ENCODE data around the gene BPGM.

BPGM gene

DNA sequence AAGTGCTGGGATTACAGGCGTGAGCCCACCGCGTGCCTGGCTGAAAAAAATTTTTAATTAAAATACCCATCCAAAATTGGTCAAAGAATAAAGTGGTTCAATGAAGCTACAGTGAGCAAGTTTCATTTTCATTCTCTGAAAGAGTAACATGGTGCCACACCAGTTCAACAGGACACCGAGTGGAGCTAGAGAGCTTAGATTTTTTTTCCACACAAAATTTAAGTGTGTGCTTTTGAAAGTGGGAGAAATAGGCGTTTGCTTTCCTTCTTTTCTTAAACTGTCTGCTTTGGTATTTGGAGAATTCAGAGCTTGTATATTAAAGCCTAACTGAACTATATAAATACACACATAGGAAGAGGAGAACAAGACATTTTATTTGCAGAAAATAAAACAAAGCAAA lies 43.4 kb downstream of the BPGM start:
- no peaks in the 10 kb centered on the region for H3K9me3 ChIP-seq (ENCODE audit: control insufficient read depth, insufficient read depth, low read depth, low read length)
- CTCF ChIA-PET: interaction anchor here (0.6 to 5.2 kb wide), 22 partner anchors 12 to 646 kb away, joined by 3 to 36 read pairs (median 4); partner anchors contain the start of gene CYREN
- H3K4me3 ChIP-seq (ENCODE audit: low read depth, low read length): no peak overlapping the region
- no peaks in the 10 kb centered on the region for H3K4me1 ChIP-seq (ENCODE audit: control insufficient read depth, insufficient read depth, low read length)
- no peak overlapping the region for H3K27ac ChIP-seq (ENCODE audit: extremely low read depth, low read depth, low read length)
- TF ChIP-seq, protein P1, sequence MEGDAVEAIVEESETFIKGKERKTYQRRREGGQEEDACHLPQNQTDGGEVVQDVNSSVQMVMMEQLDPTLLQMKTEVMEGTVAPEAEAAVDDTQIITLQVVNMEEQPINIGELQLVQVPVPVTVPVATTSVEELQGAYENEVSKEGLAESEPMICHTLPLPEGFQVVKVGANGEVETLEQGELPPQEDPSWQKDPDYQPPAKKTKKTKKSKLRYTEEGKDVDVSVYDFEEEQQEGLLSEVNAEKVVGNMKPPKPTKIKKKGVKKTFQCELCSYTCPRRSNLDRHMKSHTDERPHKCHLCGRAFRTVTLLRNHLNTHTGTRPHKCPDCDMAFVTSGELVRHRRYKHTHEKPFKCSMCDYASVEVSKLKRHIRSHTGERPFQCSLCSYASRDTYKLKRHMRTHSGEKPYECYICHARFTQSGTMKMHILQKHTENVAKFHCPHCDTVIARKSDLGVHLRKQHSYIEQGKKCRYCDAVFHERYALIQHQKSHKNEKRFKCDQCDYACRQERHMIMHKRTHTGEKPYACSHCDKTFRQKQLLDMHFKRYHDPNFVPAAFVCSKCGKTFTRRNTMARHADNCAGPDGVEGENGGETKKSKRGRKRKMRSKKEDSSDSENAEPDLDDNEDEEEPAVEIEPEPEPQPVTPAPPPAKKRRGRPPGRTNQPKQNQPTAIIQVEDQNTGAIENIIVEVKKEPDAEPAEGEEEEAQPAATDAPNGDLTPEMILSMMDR (tag by site-specific recombination; IDR thresholded peaks at IDR 0.05): 0 out of 2 replicates have a peak, but pooled peaks have one; percentile 26
- TF ChIP-seq ZNF514 (tag by site-specific recombination; IDR thresholded peaks at IDR 0.05) (no peak), ZNF654 (tag by site-specific recombination; IDR thresholded peaks at IDR 0.05; ENCODE audit: low read depth) (peak; percentile 30; the same call in 1 of the 2 replicates)
- POLR2A ChIA-PET: interaction anchor here (1.6 kb wide), 1 partner anchor 43 kb away, joined by 5 read pairs; the partner anchor contains the start of gene BPGM
- H3K36me3 ChIP-seq (ENCODE audit: control insufficient read depth in 2 of 2, insufficient read depth in 1 of 2, low read length in 2 of 2): no peaks in the 10 kb centered on the region

DNA sequence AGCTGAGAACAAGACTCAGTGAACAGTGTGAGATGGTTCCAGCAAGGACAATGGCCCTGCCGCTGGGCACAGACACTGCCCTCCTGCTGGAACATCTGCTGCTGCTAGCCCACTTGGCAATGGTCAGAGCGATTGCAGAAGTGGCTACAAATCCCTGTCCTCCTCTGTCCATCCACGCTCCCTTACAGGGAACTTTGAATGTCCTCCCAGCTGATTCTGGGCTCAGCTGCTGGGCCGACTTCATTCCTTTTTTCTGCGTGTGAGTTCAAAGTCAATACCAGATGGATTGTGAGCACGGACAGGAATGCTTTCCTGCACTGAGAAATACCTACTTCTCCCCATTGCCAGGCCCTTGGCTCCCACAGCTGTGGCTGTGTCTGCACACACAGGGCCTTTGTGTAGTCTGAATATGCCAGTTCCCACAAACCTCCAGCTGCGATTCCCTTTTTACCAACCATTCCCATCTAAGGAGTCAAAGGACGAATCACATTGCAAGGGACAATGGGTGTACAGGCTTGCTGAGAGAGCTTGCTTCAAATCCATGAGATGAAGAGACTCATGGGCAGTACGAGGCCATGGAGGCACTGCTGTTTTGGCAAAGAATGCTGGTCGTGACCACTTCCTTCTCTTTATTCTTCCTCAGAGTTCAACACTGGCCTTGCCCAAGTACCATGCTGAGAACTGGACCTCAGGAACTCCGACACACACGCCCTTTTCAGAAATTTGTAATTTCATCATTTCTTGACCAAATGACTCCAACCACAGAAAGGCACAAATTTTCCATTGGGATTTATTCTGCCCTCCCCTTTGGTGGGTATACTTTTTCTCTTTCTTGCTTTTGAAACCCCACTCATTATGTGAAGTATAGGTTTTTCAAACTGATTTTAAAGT lies 44.2 kb downstream of the BPGM start:
- Histone ChIP-seq H3K27ac (ENCODE audit: extremely low read depth, low read depth, low read length) (no peak overlapping the region), H3K36me3 (ENCODE audit: control insufficient read depth in 2 of 2, insufficient read depth in 1 of 2, low read length in 2 of 2) (no peaks in the 10 kb centered on the region), H3K4me1 (ENCODE audit: control insufficient read depth, insufficient read depth, low read length) (no peaks in the 10 kb centered on the region), H3K9me3 (ENCODE audit: control insufficient read depth, insufficient read depth, low read depth, low read length) (no peaks in the 10 kb centered on the region), H3K4me3 (ENCODE audit: low read depth, low read length) (no peak overlapping the region)
- TF ChIP-seq ZNF132 (tag by site-specific recombination; IDR thresholded peaks at IDR 0.05; ENCODE audit: borderline replicate concordance) (no peak), ZNF16 (tag by site-specific recombination; IDR thresholded peaks at IDR 0.05; ENCODE audit: low read depth) (no peak), GFI1B (tag by site-specific recombination; IDR thresholded peaks at IDR 0.05) (no peak)
- ChIA-PET CTCF (interaction anchor here (0.6 to 5.2 kb wide), 21 partner anchors 10 to 645 kb away, joined by 3 to 36 read pairs (median 4); no protein-coding TSS in a partner anchor), POLR2A (interaction anchor here (1.6 kb wide), 1 partner anchor 44 kb away, joined by 5 read pairs; the partner anchor contains the start of gene BPGM)

DNA sequence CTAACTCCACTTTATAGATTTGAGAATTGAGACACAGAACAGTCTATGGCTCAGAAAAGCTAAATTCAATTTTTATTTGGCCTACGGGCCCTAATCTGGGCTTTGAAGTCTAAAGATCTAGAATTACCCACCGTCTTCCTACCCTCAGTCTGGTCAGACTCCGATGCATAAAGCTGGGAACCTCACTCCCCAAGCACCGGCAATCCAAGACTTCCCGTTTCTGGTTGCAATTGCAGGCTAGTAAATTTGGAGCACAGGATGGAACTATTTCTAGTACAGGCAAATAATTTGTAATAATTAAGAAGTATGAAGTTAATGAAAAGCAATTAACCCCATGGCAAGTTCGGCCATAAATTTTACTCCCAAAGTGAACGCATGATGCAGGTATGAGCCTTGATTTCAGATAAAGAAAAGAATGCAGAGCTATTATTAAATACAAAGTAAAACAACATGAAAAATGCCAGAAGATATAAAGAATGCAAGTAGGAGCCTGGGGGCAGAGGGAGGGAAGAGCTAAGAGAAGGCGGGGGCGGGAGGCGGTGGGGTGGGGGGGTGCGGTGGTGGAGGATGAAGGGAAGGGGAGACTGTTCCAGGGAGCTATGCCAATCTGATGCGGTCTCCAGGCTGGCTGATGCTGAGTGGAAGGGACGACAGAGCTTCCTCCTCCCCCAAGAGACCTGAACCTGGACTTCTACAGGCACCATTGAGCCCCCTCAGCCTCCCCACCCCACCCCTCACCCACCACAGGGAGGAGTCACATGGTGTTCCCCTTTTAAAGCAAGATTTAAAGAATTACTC lies 45.1 kb downstream of the BPGM start:
- Histone ChIP-seq H3K36me3 (ENCODE audit: control insufficient read depth in 2 of 2, insufficient read depth in 1 of 2, low read length in 2 of 2) (no peaks in the 10 kb centered on the region), H3K27ac (ENCODE audit: extremely low read depth, low read depth, low read length) (no peak overlapping the region), H3K4me3 (ENCODE audit: low read depth, low read length) (no peak overlapping the region), H3K9me3 (ENCODE audit: control insufficient read depth, insufficient read depth, low read depth, low read length) (no peaks in the 10 kb centered on the region), H3K4me1 (ENCODE audit: control insufficient read depth, insufficient read depth, low read length) (no peaks in the 10 kb centered on the region)
- CTCF ChIA-PET: interaction anchor here (0.6 to 5.2 kb wide), 7 partner anchors 9 to 263 kb away, joined by 3 to 36 read pairs (median 5); no protein-coding TSS in a partner anchor
- POLR2A ChIA-PET: no interaction called here
- no peak for TF ChIP-seq ZNF184 (tag by site-specific recombination; IDR thresholded peaks at IDR 0.05)
- TF ChIP-seq ZNF221 (tag by site-specific recombination; IDR thresholded peaks at IDR 0.05; ENCODE audit: borderline replicate concordance): no peak
- TF ChIP-seq ZBTB1 (tag by site-specific recombination; IDR thresholded peaks at IDR 0.05): no peak
- TF ChIP-seq ZNF2 (tag by site-specific recombination; IDR thresholded peaks at IDR 0.05): no peak
- TF ChIP-seq, protein P2, sequence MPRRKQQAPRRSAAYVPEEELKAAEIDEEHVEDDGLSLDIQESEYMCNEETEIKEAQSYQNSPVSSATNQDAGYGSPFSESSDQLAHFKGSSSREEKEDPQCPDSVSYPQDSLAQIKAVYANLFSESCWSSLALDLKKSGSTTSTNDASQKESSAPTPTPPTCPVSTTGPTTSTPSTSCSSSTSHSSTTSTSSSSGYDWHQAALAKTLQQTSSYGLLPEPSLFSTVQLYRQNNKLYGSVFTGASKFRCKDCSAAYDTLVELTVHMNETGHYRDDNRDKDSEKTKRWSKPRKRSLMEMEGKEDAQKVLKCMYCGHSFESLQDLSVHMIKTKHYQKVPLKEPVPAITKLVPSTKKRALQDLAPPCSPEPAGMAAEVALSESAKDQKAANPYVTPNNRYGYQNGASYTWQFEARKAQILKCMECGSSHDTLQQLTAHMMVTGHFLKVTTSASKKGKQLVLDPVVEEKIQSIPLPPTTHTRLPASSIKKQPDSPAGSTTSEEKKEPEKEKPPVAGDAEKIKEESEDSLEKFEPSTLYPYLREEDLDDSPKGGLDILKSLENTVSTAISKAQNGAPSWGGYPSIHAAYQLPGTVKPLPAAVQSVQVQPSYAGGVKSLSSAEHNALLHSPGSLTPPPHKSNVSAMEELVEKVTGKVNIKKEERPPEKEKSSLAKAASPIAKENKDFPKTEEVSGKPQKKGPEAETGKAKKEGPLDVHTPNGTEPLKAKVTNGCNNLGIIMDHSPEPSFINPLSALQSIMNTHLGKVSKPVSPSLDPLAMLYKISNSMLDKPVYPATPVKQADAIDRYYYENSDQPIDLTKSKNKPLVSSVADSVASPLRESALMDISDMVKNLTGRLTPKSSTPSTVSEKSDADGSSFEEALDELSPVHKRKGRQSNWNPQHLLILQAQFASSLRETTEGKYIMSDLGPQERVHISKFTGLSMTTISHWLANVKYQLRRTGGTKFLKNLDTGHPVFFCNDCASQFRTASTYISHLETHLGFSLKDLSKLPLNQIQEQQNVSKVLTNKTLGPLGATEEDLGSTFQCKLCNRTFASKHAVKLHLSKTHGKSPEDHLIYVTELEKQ (tag by site-specific recombination; IDR thresholded peaks at IDR 0.05; ENCODE audit: borderline replicate concordance): no peak
- no peak for TF ChIP-seq ZNF121 (tag by site-specific recombination; IDR thresholded peaks at IDR 0.05)
- no peak for TF ChIP-seq ZFP69B (tag by site-specific recombination; IDR thresholded peaks at IDR 0.05)
- no peak for TF ChIP-seq ZNF366 (tag by site-specific recombination; conservative IDR thresholded peaks at IDR 0.05)
- TF ChIP-seq, protein P3, sequence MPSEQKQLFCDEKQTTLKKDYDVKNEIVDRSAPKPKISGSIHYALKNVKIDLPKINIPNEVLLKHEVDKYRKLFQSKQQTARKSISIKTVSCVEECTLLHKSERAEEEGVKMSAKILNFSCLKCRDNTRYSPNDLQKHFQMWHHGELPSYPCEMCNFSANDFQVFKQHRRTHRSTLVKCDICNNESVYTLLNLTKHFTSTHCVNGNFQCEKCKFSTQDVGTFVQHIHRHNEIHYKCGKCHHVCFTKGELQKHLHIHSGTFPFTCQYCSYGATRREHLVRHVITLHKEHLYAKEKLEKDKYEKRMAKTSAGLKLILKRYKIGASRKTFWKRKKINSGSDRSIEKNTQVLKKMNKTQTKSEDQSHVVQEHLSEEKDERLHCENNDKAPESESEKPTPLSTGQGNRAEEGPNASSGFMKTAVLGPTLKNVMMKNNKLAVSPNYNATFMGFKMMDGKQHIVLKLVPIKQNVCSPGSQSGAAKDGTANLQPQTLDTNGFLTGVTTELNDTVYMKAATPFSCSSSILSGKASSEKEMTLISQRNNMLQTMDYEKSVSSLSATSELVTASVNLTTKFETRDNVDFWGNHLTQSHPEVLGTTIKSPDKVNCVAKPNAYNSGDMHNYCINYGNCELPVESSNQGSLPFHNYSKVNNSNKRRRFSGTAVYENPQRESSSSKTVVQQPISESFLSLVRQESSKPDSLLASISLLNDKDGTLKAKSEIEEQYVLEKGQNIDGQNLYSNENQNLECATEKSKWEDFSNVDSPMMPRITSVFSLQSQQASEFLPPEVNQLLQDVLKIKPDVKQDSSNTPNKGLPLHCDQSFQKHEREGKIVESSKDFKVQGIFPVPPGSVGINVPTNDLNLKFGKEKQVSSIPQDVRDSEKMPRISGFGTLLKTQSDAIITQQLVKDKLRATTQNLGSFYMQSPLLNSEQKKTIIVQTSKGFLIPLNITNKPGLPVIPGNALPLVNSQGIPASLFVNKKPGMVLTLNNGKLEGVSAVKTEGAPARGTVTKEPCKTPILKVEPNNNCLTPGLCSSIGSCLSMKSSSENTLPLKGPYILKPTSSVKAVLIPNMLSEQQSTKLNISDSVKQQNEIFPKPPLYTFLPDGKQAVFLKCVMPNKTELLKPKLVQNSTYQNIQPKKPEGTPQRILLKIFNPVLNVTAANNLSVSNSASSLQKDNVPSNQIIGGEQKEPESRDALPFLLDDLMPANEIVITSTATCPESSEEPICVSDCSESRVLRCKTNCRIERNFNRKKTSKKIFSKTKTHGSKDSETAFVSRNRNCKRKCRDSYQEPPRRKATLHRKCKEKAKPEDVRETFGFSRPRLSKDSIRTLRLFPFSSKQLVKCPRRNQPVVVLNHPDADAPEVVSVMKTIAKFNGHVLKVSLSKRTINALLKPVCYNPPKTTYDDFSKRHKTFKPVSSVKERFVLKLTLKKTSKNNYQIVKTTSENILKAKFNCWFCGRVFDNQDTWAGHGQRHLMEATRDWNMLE (tag by site-specific recombination; conservative IDR thresholded peaks at IDR 0.05; ENCODE audit: low read depth): no peak
- TF ChIP-seq SALL2 (tag by site-specific recombination; IDR thresholded peaks at IDR 0.05; ENCODE audit: borderline replicate concordance): no peak
- no peak for TF ChIP-seq ZNF394 (tag by site-specific recombination; IDR thresholded peaks at IDR 0.05; ENCODE audit: borderline replicate concordance)
- TF ChIP-seq ZNF48 (tag by site-specific recombination; IDR thresholded peaks at IDR 0.05): no peak

Measured in HEK293 (cell line).